Loucy (cell line): ENCODE data around the gene SMAP2.
"Not testable (repeated sequence)": the region's sequence is repeated elsewhere in the genome, so short reads cannot be mapped to it uniquely, and the experiment has no call there.

Experiments
- EZH2phosphoT487 ChIP-seq: fragments of 200-600 bp; IDR thresholded peaks from 2 replicates; pipeline ENCODE4 v1.6.1; 2018; ENCODE audit warnings: antibody characterized with exemption, mild to moderate bottlenecking, moderate library complexity, borderline replicate concordance
- TF ChIP-seq, protein P1 (sequence below): fragments of 200-600 bp; sonication (generic); conservative IDR thresholded peaks from 2 replicates; pipeline ENCODE4 v1.5.1; 2014; ENCODE audit warnings: mild to moderate bottlenecking, antibody characterized with exemption, low read length

GRCh38 chr1:40342381-40342717 lies 31.2 kb upstream of the SMAP2 start:
- TF ChIP-seq, protein P1, sequence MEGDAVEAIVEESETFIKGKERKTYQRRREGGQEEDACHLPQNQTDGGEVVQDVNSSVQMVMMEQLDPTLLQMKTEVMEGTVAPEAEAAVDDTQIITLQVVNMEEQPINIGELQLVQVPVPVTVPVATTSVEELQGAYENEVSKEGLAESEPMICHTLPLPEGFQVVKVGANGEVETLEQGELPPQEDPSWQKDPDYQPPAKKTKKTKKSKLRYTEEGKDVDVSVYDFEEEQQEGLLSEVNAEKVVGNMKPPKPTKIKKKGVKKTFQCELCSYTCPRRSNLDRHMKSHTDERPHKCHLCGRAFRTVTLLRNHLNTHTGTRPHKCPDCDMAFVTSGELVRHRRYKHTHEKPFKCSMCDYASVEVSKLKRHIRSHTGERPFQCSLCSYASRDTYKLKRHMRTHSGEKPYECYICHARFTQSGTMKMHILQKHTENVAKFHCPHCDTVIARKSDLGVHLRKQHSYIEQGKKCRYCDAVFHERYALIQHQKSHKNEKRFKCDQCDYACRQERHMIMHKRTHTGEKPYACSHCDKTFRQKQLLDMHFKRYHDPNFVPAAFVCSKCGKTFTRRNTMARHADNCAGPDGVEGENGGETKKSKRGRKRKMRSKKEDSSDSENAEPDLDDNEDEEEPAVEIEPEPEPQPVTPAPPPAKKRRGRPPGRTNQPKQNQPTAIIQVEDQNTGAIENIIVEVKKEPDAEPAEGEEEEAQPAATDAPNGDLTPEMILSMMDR, result not testable (repeated sequence)
- not testable (repeated sequence) for TF ChIP-seq EZH2phosphoT487
